HepG2 (cell line): Measurements from ENCODE around the gene MPP1. TPM values are rescaled to one million over a fixed set of nuclear protein-coding genes. Genes with fewer than 3 reads are reported as not detected.

Source experiments
- ATAC-seq: fragments of 200-7000 bp; cut with Tn5 transposase; 3 replicates; pipeline ENCODE4 v1.9.1; 2020; ENCODE audit warnings: mild to moderate bottlenecking, moderate library complexity
- BruUV-seq: library from RNA; stranded (reverse); fragments of 400-500 nt; replicated peaks from 2 replicates; lab custom pipeline; 2021; lab: Mats Ljungman, UMichigan
- CTCF ChIA-PET: fragments of 300-600 bp; formaldehyde crosslinking; extraction: SDS; loops from one replicate; lab custom pipeline; 2021; ENCODE audit warnings: low total read pairs, inconsistent platforms, low intra/inter-chr PET ratio; lab: Yijun Ruan, JAX
- POLR2A ChIA-PET: fragments of 350-600 bp; sonication (Branson Sonifier 250); formaldehyde crosslinking; loops from one replicate; lab custom pipeline; 2020; ENCODE audit warnings: antibody characterized with exemption, inconsistent platforms; lab: Yijun Ruan, JAX
- DNase-seq: peaks from one replicate; pipeline ENCODE4 v3.0.0-alpha.2; 2015; ENCODE audit warnings: low spot score
- FAIRE-seq: peaks from 3 replicates; lab custom pipeline; 2011; peaks lifted over from hg19 to GRCh38; lab: Jason Lieb, UNC
- H2AFZ ChIP-seq: one replicate; pipeline ENCODE4 v1.6.1; 2011; ENCODE audit warnings: low read length, inconsistent platforms
- H3K27ac ChIP-seq: fragments of 300-600 bp; 3 replicates; pipeline ENCODE4 v1.8.0; 2011; ENCODE audit warnings: mixed run types, mild to moderate bottlenecking, mixed read lengths, low read length, inconsistent platforms; ENCODE audit not compliant: insufficient read depth; ENCODE audit errors: extremely low read length
- H3K27me3 ChIP-seq, 2 experiments: fragments of 200-600 bp in 1 of 2; 2 replicates in 1 of 2; 3 replicates in 1 of 2; pipeline versions ENCODE4 v1.6.0 to v1.8.0; 2011; ENCODE audit warnings: low read length in 2 of 2, mild to moderate bottlenecking in 2 of 2, moderate library complexity in 2 of 2, inconsistent platforms in 1 of 2; ENCODE audit not compliant: insufficient read depth in 2 of 2, control insufficient read depth in 1 of 2
- H3K36me3 ChIP-seq, 2 experiments: fragments of 200-600 bp in 1 of 2; replicated peaks in 1 of 2; 2 replicates in 1 of 2; 3 replicates in 1 of 2; pipeline versions ENCODE4 v1.5.1 to v1.8.0; 2011; ENCODE audit warnings: low read length in 2 of 2, inconsistent platforms in 1 of 2; ENCODE audit not compliant: insufficient read depth in 2 of 2, control insufficient read depth in 1 of 2
- H3K4me1 ChIP-seq: 2 replicates; pipeline ENCODE4 v1.5.1; 2012; ENCODE audit warnings: low read length, inconsistent platforms; ENCODE audit not compliant: insufficient read depth
- H3K4me2 ChIP-seq: 2 replicates; pipeline ENCODE4 v1.6.0; 2011; ENCODE audit warnings: low read depth, low read length, inconsistent platforms
- H3K4me3 ChIP-seq, 3 experiments: fragments of 200-600 bp in 1 of 3; sonication (generic), shearing (Covaris generic) in 1 of 3; replicated peaks in 1 of 3; 2 replicates each; pipeline ENCODE4 v1.5.1; 2011 to 2016; ENCODE audit warnings: low read length in 3 of 3, inconsistent platforms in 2 of 3, low read depth in 2 of 3, mild to moderate bottlenecking in 2 of 3, control low read depth in 1 of 3, mixed read lengths in 1 of 3; ENCODE audit not compliant: insufficient read depth in 1 of 3
- H3K79me2 ChIP-seq: one replicate; pipeline ENCODE4 v1.6.1; 2011; ENCODE audit warnings: low read length, inconsistent platforms; ENCODE audit not compliant: insufficient read depth
- H3K9ac ChIP-seq: 2 replicates; pipeline ENCODE4 v1.6.0; 2011; ENCODE audit warnings: mild to moderate bottlenecking, low read depth, low read length, inconsistent platforms; ENCODE audit not compliant: insufficient read depth
- H3K9me3 ChIP-seq: 2 replicates; pipeline ENCODE4 v1.5.1; 2012; ENCODE audit warnings: mild to moderate bottlenecking, low read length
- H4K20me1 ChIP-seq: 2 replicates; pipeline ENCODE4 v1.6.0; 2011; ENCODE audit warnings: inconsistent platforms, mild to moderate bottlenecking, low read length, moderate library complexity; ENCODE audit not compliant: insufficient read depth
- CBX1 ChIP-seq: IDR thresholded peaks from one replicate; pipeline ENCODE4 v1.6.1; 2016; ENCODE audit warnings: antibody characterized with exemption, low read depth
- FOXA3 ChIP-seq: IDR thresholded peaks from 2 replicates; pipeline ENCODE4 v1.6.1; 2016; ENCODE audit warnings: missing genetic modification reagents, missing compliant biosample characterization
- NFIB ChIP-seq: sonication (generic); formaldehyde crosslinking; IDR thresholded peaks from 2 replicates; pipeline ENCODE4 v1.9.0; 2021; ENCODE audit warnings: missing genetic modification reagents, mild to moderate bottlenecking, borderline replicate concordance
- SOX5 ChIP-seq: IDR thresholded peaks from 2 replicates; pipeline ENCODE4 v1.6.1; 2016; ENCODE audit warnings: borderline replicate concordance
- TFDP2 ChIP-seq: sonication (generic); formaldehyde crosslinking; IDR thresholded peaks from 2 replicates; pipeline ENCODE4 v1.4.0; 2020; ENCODE audit warnings: missing genetic modification reagents
- ZBTB14 ChIP-seq: sonication (generic); formaldehyde crosslinking; IDR thresholded peaks from 2 replicates; pipeline ENCODE4 v1.4.0; 2020; ENCODE audit warnings: missing genetic modification reagents
- ZFYVE20 ChIP-seq: sonication (generic); formaldehyde crosslinking; IDR thresholded peaks from 2 replicates; pipeline ENCODE4 v1.8.0; 2023; ENCODE audit warnings: low read depth, mild to moderate bottlenecking, moderate library complexity, missing genetic modification reagents, borderline replicate concordance
- ZMYM2 ChIP-seq: sonication (generic); formaldehyde crosslinking; IDR thresholded peaks from 2 replicates; pipeline ENCODE4 v1.8.0; 2022; ENCODE audit warnings: mild to moderate bottlenecking, missing genetic modification reagents
- ZNF331 ChIP-seq: sonication (generic); formaldehyde crosslinking; IDR thresholded peaks from 2 replicates; pipeline ENCODE4 v1.4.0; 2020; ENCODE audit warnings: missing genetic modification reagents
- ZNF33B ChIP-seq: sonication (generic); formaldehyde crosslinking; IDR thresholded peaks from 2 replicates; pipeline ENCODE4 v1.5.1; 2020; ENCODE audit warnings: mild to moderate bottlenecking, missing genetic modification reagents
- ZNF44 ChIP-seq: sonication (generic); formaldehyde crosslinking; IDR thresholded peaks from 2 replicates; pipeline ENCODE4 v1.5.1; 2020; ENCODE audit warnings: mild to moderate bottlenecking, missing genetic modification reagents
- ZNF503 ChIP-seq: sonication (generic); formaldehyde crosslinking; IDR thresholded peaks from 2 replicates; pipeline ENCODE4 v1.4.0; 2020; ENCODE audit warnings: missing genetic modification reagents
- WGBS: methylation state at CpG from one replicate; pipeline ENCODE4 v1.1.6; 2017; ENCODE audit warnings: low lambda C conversion rate; 5-methylcytosine and 5-hydroxymethylcytosine counted together
- in situ Hi-C: cut with HindIII; loops from 2 replicates; pipeline ENCODE4 v1.10.0; 2017; ENCODE audit warnings: low pct_unique_long_range_greater_than_20kb; ENCODE audit not compliant: extremely low pct_ligation_motif_present
- intact Hi-C: fragments of 100-400 bp; cut with micrococcal nuclease; formaldehyde crosslinking; loops from one replicate; pipeline ENCODE4 v1.10.0; 2022; ENCODE audit not compliant: unreplicated experiment
- polyA plus RNA-seq, 8 experiments: library from polyadenylated mRNA; depleted of rRNA in 3 of 8; stranded (reverse) in 7 of 8; unstranded in 1 of 8; fragments of >200 nt; fragmentation: Illumina TruSeq in 4 of 8; extraction: Trizol in 4 of 8; gene quantifications; 2 replicates each; pipeline versions ENCODE4 v1.2.1 to v1.2.3, GENCODE V29; 2011 to 2016; ENCODE audit warnings: low read depth in 4 of 8, missing spikeins in 1 of 8, mixed read lengths in 1 of 8; ENCODE audit not compliant: insufficient read depth in 1 of 8
- total RNA-seq, 5 experiments: library from RNA; depleted of rRNA; stranded (reverse); fragments of >200 nt; fragmentation: Illumina TruSeq; extraction: Trizol; gene quantifications; 2 replicates each; pipeline ENCODE4 v1.2.3, GENCODE V29; 2016; ENCODE audit warnings: low read depth in 1 of 5

Gene MPP1
- total and polyA plus RNA-seq, 2 of the 13 experiments (the other 11 are each of a cell fraction or from before 2014, with no cell fraction given): 7.8 to 8.1 TPM

GRCh38 chrX:154795016-154795415 is 10.3 kb downstream of the MPP1 start:
- Histone ChIP-seq H3K27me3 (no peaks in the 10 kb centered on the region), H2AFZ (no peak overlapping the region), H3K4me1 (peaks cover 53% of the 10 kb centered on the region), H4K20me1 (no peaks in the 10 kb centered on the region), H3K27ac (no peak overlapping the region), H3K36me3 (no peaks in the 10 kb centered on the region), H3K9ac (no peak overlapping the region), H3K4me2 (no peak overlapping the region), H3K79me2 (no peaks in the 10 kb centered on the region), H3K4me3 (no peak overlapping the region), H3K9me3 (no peaks in the 10 kb centered on the region)
- intact Hi-C loops (no loop called here), in situ Hi-C loops (no loop called here)
- ChIA-PET CTCF (no interaction called here), POLR2A (no interaction called here)
- DNase-seq (no peak), FAIRE-seq (no peak), ATAC-seq (no peak)
- TF ChIP-seq ZMYM2 (no peak), ZNF503 (CRISPR knock-in tag) (no peak), ZNF44 (CRISPR knock-in tag) (no peak), ZNF331 (no peak), ZNF33B (no peak), CBX1 (no peak)
- BruUV-seq: no TSS peak
- 96% methylated on average over 2 of the region's 2 CpGs for WGBS

- Histone ChIP-seq H3K27ac (no peak overlapping the region), H3K9ac (no peak overlapping the region), H2AFZ (no peak overlapping the region), H3K4me2 (no peak overlapping the region), H3K79me2 (no peaks in the 10 kb centered on the region), H3K36me3 (no peaks in the 10 kb centered on the region), H3K4me1 (peaks cover 36% of the 10 kb centered on the region), H4K20me1 (no peaks in the 10 kb centered on the region), H3K4me3 (no peak overlapping the region), H3K9me3 (no peaks in the 10 kb centered on the region), H3K27me3 (no peaks in the 10 kb centered on the region)
- in situ Hi-C loops: no loop called here
- no TSS peak for BruUV-seq
- ATAC-seq (no peak), FAIRE-seq (no peak), DNase-seq (peak; percentile 17)
- intact Hi-C loops: no loop called here
- CTCF ChIA-PET: no interaction called here
- POLR2A ChIA-PET: no interaction called here
- no peak for TF ChIP-seq ZBTB14 (CRISPR knock-in tag)
- TF ChIP-seq FOXA3: peak; percentile 35; the same call in 1 of the 2 replicates
- TF ChIP-seq SOX5 (CRISPR knock-in tag): no peak
- TF ChIP-seq NFIB (CRISPR knock-in tag): no peak
- no peak for TF ChIP-seq ZFYVE20
- TF ChIP-seq TFDP2 (CRISPR knock-in tag): no peak
- WGBS: 74% methylated on average over 7 of the region's 7 CpGs
Observed at GRCh38 chrX:154793084-154793795, 12.0 kb downstream of the MPP1 start.
